Stimulated activated CD4-positive, alpha-beta T cell treated with anti-CD3 and anti-CD28 coated beads, Interleukin-1b, Interleukin-23, amount 100 ng/mL, for 4 hours (primary cell): ENCODE measurements around the gene GJA9.
"Not testable (repeated sequence)": the region's sequence is repeated elsewhere in the genome, so short reads cannot be mapped to it uniquely, and the experiment has no call there.

Source experiments
- DNase-seq, 2 donors: peaks; one replicate each; pipeline ENCODE4 v3.0.0-alpha.2; 2020; ENCODE audit warnings: low read depth in 2 of 2

The GJA9 gene

DNA sequence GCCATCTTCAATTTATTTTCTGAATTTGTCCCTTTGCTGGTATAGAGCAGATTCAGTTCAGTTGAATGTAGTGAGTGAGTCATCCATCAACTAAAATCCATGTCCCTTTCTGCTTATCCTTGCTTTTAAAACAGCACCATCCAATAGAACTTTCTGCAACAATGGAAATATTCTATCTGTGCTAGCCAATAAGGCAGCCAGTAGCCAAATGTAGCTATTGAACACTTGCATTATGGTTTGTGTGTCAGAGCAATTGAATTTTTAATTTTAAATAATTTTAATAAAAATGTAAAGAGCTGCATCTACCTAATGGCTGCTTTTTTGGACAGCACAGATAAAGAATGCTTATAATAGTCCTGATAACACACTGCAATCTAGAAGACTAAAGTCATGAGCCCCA lies at the start of gene GJA9:
GJA9 (minus strand) TSS at position 101 of the 400 bp plus-strand sequence. CDS start 5,489 bp downstream, outside the sequence.
- DNase-seq, result no peak

DNA sequence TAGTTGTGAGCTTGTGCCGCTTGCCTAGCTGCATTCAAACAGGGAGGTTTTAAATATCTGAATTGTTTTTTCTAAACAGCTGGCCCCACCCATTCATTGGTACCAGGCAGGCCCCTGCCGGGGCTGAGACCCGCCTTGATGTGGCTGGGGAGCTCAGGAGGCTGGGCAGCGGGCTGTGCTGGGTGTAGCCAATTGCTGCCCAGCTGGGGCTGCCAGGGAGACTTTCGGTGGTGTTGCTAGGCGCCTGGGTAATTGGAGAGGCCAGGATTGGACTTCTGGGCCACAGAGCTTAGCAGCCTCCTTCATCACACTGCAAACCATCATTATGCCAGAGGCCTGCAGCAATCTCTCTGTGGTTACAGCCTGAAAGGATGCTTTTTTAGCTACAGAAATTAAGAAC lies 48.1 kb upstream of the GJA9 start:
- DNase-seq, result no peak

DNA sequence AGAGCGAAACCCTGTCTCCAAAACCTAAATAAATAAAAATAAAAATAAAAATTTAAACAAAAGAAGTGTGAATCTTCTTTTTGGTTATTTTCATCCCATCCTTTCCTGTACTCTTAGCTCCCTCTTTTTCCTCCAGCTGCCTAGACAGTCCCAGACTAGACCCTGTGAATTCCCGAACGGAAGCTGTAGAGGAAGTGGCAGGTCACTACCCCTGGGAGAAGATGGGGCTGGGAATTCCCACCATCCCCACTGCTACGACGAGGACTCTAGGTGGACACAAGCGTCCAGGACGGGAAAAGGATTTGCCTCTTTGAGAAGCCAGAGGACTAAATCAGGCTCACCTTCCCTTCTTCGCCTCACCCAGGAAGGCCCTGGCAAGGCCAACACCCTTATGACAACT lies 47.7 kb upstream of the GJA9 start:
- DNase-seq, result no peak

DNA sequence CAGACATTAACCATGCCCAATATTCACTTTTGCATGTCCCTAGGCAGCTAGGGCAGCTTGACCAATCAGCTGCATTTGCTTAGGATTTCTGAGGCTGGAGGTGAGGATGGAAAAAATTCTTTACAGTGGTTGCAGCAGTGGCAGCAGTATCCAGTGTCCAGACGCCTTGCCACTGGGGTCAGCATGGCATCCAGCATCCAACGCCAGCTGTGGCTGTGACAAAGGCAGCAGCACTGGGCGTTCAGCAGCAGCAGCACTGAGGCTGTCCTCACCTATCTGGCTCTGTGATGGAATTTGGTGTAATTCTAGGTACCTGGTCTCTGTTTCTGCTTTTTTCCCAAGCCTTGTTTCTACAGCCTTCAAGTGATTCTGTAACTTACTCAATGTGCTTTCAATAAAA lies 44.7 kb upstream of the GJA9 start:
- no peak for DNase-seq

DNA sequence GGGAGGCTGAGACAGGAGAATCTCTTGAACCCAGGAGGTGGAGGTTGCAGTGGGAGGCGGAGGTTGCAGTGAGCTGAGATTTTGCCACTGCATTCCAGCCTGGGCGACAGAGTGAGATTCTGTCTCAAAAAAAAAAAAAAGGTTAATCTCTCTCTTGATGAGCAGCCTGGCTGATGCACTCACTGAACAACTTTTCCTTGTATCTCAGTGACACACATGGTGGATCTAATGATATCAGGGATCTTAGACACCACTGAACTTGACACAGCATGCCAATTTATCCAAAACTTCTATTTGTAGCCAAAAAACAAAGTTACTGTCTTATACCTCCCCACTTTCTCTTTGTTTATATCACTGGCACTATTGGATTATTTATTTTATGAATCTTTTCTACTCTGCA lies 44.0 kb upstream of the GJA9 start:
- no peak for DNase-seq

DNA sequence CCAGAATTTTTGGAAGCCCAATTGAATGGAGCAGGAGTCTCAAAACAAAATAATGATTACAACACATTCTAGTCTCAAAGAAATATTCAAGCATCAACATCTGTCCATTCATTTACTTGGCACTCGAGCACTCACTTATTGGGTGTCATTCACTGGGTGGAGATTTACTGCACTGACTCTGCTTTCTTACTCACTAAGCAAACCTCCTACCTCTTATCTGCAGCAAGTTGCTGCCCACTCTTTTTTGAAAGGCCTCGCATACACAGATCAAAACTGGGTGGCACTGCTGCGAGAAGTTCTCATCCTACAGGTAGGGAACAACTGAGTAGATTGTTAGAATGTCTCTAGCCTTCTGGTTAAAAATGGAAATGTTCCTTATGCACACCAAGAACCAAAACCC lies 42.2 kb upstream of the GJA9 start:
- no peak for DNase-seq

DNA sequence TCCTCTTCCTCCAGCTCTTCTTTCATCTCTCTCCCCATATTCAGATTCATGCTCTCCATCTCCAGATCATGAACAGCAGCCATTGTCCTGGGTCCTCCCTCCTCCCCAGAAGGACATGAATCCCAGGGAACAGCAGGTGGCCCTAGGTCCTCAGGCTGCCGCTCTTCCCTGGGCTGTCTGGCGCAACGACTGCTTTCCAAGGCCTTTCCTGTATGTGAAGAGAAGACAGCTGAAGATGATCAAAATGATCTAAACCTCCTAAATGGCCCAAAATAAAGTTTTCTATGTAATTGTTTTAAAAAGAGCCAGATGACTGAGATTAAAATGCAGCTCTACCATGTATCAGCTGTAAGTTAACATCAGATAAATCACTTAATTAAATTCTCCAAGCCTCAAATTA lies 37.7 kb upstream of the GJA9 start:
- DNase-seq, result no peak

DNA sequence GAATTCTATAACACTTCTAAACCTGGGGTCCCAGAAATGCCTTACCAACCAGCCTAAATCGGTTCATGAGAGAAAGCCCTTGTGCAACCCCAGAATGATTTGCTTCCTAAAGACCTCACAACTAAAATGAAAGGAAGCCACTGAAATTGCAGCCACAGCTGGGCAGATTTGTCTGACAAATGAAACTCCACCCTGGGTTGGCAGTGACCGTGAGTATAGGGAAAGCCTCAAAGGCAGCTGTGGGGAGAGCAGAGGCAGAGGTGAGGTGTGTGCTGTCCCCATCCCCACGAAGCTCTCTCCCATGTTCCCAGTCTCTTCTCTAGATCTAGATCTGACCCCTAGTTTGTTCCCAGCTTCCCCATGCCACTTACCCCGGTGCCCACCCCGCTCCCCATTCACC lies 37.2 kb upstream of the GJA9 start:
- no peak for DNase-seq

DNA sequence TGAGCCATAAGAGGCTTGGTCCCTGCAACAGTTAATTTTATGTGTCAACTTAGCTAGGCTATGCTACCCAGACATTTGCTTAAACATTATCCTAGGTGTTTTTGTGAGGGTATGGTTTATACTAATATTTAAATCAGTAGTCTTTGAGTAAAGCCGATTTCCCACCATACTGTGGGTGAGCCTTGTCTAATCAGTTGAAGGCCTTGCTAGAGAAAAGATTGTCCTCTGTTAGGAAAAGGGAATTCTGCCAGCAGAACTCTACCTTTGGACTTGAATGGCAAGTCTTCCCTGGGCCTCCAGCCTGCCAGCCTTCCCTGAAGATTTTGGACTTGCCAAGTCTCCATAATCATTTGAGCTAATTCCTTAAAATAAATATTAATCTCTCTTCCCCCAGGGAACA lies 36.4 kb upstream of the GJA9 start:
- DNase-seq, result no peak

DNA sequence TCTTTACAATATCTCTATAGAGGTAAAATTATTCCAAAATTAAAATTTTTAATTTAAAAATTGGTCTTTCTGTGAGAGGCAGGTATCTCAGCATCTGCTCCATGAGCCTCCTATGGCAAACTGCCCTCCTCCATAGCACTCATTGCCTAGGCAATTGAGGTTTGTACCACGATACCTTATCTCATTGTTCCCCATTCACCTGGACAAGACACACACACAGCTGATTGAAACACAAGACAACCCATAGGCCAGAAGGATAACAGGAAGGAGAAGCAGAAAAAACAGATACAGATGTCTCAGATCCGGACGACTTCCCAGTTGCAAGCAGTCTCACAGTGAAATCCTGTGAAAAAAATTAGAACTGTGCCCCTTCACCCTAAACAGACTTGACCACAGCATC lies 36.0 kb upstream of the GJA9 start:
- no peak for DNase-seq

DNA sequence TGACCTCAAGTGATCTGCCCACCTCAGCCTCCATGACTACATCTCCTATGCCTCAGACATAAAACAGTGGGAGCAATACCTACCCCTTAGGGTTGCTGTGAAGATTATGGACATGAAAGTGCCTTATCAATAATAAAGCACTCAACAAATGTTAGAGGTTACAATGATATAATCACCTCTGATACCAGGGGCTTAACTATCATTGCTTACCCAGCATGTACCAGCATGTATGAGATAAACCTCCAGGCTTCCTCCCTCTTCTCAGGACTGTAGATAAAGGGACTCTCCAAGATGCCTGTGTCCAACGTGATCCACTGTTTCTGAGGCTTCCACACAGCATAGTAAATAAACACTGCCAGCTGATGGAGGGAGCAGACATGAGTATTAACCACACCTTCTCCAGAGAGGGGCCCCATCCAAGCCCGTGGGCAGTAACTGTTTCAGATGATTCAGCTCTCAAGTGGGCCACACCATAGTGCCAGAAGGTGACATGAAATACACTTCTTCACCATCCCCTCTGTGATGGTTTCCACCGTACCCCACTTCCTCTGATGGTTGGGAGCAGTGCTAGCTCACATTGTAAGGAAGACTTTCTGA lies 34.1 kb upstream of the GJA9 start:
- no peak for DNase-seq

DNA sequence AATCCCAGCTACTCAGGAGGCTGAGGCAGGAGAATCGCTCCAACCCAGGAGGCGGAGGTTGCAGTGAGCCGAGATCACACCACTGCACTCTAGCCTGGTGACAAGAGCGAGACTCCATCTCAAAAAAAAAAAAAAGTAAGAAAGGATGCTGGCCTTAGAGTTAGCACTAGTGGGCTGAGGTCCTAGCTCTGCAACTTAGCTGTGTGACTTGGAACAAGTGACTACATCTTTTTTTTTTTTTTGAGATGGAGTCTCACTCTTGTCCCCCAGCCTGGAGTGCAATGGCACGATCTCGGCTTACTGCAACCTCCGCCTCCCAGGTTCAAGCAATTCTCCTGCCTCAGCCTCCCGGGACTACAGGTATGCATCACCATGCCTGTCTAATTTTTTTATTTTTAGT lies 33.5 kb upstream of the GJA9 start:
- DNase-seq, result not testable (repeated sequence)

DNA sequence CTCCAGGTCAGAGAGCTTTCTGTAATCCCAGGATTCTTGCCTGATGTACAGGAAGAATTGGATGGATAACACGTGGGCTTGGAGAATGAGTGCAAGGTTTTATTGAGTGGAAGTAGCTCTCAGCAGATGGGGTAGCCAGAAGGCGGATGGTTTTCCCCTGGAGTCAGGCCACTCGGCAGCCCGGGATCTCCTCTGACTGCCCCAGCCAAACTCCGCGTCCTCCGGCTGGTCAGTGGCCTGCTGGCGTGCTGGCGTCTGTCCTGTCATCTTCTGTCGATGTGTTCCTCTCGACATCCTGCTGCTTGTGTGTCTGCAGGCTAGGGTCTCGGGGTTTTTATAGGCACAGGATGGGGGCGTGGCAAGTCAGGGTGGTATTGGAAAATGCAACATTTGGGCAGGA lies 27.4 kb upstream of the GJA9 start:
- DNase-seq, result no peak

DNA sequence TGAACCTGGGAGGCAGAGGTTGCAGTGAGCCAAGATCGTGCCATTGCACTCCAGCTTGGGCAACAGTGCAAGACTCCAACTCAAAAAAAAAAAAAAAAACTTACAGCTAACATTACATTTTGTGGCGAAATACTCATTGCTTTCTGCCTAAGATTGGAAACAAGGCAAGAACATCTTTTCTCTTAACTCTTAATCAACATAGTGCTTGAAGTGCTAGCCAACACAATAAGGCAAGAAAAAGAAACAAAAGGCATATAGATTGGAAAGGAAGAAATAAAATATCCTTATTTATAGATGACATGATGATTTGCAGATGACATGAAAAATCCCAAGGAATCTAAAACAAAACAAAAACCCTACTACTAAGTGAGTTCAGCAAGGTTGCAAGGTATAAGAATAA lies 24.6 kb upstream of the GJA9 start:
- DNase-seq, result no peak

DNA sequence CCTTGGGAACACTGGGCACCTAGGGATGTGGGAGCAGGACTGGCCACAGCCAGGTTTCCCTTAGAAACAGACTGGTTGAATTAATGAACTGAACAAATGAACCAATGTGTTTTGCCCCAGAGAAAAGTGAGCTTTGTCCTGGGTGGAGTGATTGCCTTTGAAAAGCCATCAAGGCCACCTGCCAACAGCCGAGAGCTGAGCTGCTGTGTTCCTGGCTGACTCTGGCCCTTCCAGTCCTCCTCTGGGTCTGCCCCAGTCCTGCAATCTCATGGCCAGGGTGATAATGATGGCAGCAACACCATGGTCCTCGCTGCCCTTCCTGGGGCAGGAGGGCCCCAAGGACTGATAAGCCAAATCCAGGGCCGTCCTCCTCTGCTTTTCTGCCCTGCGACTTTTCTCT lies 18.2 kb upstream of the GJA9 start:
- no peak for DNase-seq

DNA sequence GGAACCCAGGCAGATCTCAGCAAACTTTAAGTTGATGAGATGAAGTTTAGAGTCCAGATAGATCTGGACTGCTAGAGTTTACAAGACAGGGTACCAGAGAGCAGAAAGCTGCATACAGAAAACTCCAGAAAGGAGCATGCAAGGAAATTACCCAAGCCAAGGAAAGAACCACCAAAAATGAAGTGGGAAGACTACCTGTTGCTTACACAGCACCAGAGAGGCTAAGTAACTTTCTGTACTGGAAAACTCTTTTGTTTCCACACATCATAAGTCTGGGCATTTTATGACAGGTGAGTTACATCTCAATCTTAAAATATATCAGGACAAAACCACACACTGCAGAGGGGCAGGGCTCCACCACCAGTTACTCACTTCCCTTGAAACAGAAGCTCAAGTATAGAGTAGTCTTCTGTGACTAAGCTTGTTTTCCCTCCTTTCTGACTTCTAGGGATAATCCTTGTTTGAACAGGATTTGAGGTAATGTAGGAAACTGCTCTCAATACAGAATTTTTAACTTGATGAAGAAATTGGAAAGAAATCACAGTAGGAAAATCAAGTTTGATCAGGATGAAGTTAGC lies 17.4 kb upstream of the GJA9 start:
- no peak for DNase-seq

DNA sequence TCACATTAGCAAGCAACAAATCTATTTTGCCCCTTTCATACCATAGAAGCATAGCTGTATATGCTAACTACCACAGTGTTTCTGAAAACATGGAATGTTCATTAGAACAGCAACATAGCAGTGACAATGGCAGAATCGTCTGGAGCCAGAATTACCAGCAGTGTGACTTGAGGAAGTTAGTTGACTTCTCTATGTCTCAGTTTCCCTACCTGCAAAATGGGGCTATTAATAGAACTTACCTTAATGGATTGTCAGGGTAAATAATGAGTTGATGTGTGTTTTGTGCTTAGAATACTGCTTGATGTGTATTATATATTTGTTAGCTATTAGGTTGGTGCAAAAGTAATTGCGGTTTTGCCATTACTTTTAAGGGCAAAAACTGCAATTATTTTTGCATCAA lies 14.8 kb upstream of the GJA9 start:
- no peak for DNase-seq

DNA sequence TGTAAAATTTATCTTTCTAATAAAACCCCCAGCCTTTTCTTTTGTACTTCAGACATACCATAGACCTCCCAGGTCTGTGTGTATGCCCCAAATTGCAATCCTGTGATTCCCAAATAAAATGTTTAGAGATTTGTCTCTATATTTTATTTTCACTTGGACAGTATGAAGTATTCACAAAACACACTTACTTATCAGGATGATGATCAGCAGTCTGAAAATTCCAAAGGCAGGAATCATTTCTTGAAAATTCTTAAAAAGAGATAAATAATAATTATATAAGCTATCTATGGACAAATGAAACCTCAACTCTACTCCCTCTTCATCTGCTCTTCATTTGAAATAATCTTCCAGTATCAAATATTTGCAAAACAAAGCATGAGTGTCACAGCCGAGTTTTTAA lies 11.6 kb upstream of the GJA9 start:
- no peak for DNase-seq

DNA sequence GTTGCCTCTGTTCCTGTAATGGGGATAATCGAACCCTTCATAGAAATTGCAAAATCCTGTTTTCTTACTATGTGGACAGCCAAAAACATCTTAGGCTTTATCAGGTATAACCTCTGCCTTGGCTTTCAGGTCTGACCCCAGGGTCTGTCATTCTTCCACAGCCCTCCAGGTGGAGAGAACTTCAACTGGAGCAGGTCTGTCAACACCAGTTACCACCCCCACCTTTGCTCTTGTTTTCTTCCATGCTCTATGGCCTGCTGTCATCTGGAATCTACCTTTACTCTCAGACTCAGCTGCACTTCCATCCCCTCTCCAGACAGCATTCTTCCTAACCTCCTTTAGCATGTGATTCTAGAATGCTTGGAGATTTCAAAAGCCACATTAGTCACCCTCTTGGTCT lies 10.4 kb upstream of the GJA9 start:
- no peak for DNase-seq

DNA sequence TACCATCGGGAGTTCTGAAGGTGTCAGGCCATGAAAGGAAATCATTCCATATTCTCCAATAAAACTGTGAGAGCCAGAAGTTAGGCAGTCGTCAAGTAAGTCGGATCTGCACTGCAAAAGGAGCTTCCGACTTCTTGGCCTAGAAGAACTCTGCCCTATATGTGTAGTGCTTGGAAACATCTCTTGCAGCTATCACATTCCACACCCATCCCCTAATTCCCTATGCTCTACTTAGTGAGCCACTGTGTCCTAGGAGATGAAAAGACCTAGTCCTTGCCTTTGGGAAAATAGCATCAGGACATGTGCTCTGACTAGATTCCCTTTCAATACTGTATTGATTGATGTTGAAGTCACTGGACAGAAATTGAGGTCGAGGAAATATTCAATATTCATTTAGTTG lies 8.2 kb upstream of the GJA9 start:
- DNase-seq, result no peak

DNA sequence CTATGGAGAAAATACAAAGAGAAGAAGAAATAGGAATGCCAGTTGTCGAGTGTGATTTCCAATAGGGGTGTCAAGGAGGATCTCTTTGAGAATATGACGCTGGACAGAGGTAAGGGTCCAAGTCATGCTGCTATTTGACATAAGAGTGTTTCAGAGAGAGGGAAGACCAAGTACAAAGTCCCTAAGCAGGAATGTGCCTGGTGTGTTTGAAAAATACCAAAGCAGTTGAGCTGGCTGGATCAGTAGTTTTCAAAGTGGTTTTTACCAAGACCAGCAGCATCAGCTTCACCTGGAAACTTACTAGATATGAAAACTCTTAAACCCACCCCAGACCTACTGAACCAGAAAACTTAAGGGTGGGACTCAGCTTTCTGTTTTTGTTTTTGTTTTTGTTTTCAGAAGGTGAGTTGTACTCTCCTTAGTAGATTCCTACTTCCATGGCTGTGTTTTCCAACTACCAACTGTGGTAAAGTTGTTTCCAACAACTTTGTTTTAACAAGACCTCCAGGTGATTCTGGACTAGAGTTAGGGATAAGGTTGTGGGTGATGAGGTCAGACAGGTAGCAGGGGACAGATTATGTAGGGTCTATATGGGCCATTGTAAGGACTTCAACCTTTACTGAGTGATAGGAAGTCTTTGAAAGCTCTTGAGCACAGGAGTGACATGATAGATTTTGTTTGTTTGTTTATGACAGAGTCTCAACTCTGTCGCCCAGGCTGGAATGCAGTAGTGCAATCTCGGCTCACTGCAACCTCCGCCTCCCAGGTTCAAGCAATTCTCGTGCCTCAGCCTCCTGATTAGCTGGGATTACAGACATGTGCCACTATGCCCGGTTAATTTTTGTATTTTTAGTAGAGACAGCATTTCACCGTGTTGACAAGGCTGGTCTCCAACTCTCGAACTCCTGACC lies 7.3 kb upstream of the GJA9 start:
- DNase-seq, result no peak

DNA sequence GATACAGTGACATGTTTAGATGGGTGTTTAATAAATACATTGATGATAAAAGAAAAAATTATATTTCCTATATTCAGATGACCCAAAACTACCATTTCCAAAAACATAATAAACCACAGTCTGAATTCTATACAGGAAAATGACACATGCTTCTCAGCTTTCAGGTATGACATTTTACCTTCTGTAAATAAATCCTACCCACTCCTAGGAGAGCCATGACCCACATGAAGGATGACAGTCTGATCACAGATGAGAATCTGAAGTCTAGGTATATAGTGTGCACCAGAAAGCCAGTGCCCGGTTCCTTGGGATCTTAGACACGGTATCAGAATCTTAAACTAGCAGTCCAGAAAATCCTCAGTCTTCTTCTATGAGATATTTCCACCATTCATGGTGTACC lies 3.7 kb upstream of the GJA9 start:
- no peak for DNase-seq

DNA sequence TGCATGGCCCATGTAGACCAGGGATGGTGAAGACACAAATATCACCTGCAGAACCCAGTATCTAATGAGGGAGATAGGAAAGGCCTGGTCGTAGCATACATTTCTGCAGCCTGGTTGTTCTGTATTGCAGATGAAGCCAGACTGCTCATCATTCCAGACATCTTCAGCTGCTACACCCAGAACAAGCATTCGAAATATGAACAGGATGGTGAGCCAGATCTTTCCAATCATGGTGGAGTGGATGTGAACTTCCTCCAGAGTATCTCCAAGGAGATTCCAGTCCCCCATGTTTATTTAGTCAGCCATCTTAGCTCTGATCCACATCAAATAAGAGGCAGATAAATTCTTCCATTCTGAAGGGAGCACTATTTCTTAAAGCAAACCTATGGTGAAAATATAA lies 5.6 kb downstream of the GJA9 start:
- DNase-seq, result no peak
